Hepatocyte (in vitro differentiated cells): ENCODE data around the gene DIP2C. TPM values are rescaled to one million over a fixed set of nuclear protein-coding genes. Genes with fewer than 3 reads are reported as not detected.

Experiments
- DNase-seq: peaks from one replicate; pipeline ENCODE4 v3.0.0-alpha.2; 2016; ENCODE audit warnings: low spot score
- H2AFZ ChIP-seq: fragments of 200-600 bp; sonication (generic); 2 replicates; pipeline ENCODE4 v1.6.0; 2016; ENCODE audit warnings: antibody characterized with exemption, mild to moderate bottlenecking
- H3K27ac ChIP-seq: fragments of 200-600 bp; sonication (generic); 2 replicates; pipeline ENCODE4 v1.5.1; 2016; ENCODE audit warnings: mild to moderate bottlenecking
- H3K27me3 ChIP-seq: fragments of 200-600 bp; sonication (generic); 2 replicates; pipeline ENCODE4 v1.6.1; 2016
- H3K36me3 ChIP-seq: fragments of 200-600 bp; sonication (generic); replicated peaks from 2 replicates; pipeline ENCODE4 v1.5.1; 2016; ENCODE audit warnings: low read depth; ENCODE audit not compliant: insufficient read depth
- H3K4me1 ChIP-seq: fragments of 200-600 bp; sonication (generic); 2 replicates; pipeline ENCODE4 v1.5.1; 2016; ENCODE audit warnings: mild to moderate bottlenecking, moderate library complexity; ENCODE audit not compliant: insufficient read depth
- H3K4me2 ChIP-seq: fragments of 200-600 bp; sonication (generic); 2 replicates; pipeline ENCODE4 v1.6.0; 2016
- H3K4me3 ChIP-seq: fragments of 200-600 bp; sonication (generic); 2 replicates; pipeline ENCODE4 v1.5.1; 2016; ENCODE audit warnings: mild to moderate bottlenecking
- H3K79me2 ChIP-seq: fragments of 200-600 bp; sonication (generic); 2 replicates; pipeline ENCODE4 v1.6.0; 2017; ENCODE audit warnings: mild to moderate bottlenecking
- H3K9me2 ChIP-seq: fragments of 200-600 bp; sonication (generic); replicated peaks from 2 replicates; pipeline ENCODE4 v1.6.0; 2017; ENCODE audit warnings: mild to moderate bottlenecking; ENCODE audit not compliant: insufficient read depth
- H3K9me3 ChIP-seq: fragments of 200-600 bp; sonication (generic); 2 replicates; pipeline ENCODE4 v1.5.1; 2016; ENCODE audit warnings: low read depth, mild to moderate bottlenecking
- H4K20me1 ChIP-seq: fragments of 200-600 bp; sonication (generic); 2 replicates; pipeline ENCODE4 v1.6.0; 2016; ENCODE audit warnings: mild to moderate bottlenecking; ENCODE audit not compliant: insufficient read depth, poor library complexity, severe bottlenecking
- EZH2 ChIP-seq: fragments of 200-600 bp; sonication (generic); IDR thresholded peaks from 2 replicates; pipeline ENCODE4 v1.6.1; 2016; ENCODE audit warnings: antibody characterized with exemption, mild to moderate bottlenecking, borderline replicate concordance
- EZH2phosphoT487 ChIP-seq: fragments of 200-600 bp; sonication (generic); IDR thresholded peaks from one replicate; pipeline ENCODE4 v1.6.1; 2018; ENCODE audit warnings: antibody characterized with exemption, mild to moderate bottlenecking, low read depth, moderate library complexity; ENCODE audit not compliant: unreplicated experiment, severe bottlenecking
- WGBS: methylation state at CpG from one replicate; pipeline ENCODE4 v1.1.6; 2016; ENCODE audit warnings: low lambda C conversion rate; ENCODE audit errors: missing lambda C conversion rate; 5-methylcytosine and 5-hydroxymethylcytosine counted together
- polyA plus RNA-seq: library from polyadenylated mRNA; unstranded; fragments of >200 nt; fragmentation: Nextera tagmentation; extraction: Ambion mirVana; gene quantifications from 2 replicates; pipeline ENCODE4 v1.2.1, GENCODE V29; 2016
- total RNA-seq: library from RNA; depleted of rRNA; stranded (reverse); fragments of >200 nt; gene quantifications from 2 replicates; pipeline ENCODE4 v1.2.3, GENCODE V29; 2014
- TF ChIP-seq, protein P1 (sequence below): fragments of 200-600 bp; sonication (generic); IDR thresholded peaks from 2 replicates; pipeline ENCODE4 v1.5.1; 2016; ENCODE audit warnings: antibody characterized with exemption, mild to moderate bottlenecking; ENCODE audit not compliant: poor library complexity

Gene DIP2C
- total and polyA plus RNA-seq, 2 experiments from 2014 or later = 11.1 to 12.8 TPM

DNA sequence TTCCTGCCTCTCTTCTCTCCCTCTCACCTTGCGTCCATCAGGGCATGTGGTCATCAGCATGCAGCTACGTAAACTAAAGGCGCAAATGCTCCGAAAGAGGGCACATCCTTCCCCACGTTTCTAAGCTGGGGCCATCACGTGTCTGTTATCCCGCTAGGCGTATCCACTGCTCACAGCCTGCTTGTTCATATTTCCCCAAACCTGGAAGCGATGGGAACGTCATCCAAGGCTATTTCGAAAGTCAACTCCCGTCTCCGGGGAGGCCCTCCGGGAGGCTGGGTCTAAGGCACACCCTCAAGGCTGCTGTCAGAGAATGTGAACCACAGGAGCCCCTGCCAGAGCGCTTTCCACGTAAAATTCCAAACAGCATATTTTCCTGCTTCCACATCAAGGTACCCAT, 199.2 kb downstream of the DIP2C start:
- no peak overlapping the region for H3K4me2 ChIP-seq
- no peaks in the 10 kb centered on the region for H3K36me3 ChIP-seq
- H3K79me2 ChIP-seq = peaks cover 55% of the 10 kb centered on the region
- peaks cover 7% of the 10 kb centered on the region for H3K4me1 ChIP-seq
- no peaks in the 10 kb centered on the region for H3K9me3 ChIP-seq
- H3K9me2 ChIP-seq = no peaks in the 10 kb centered on the region
- H3K27ac ChIP-seq = no peak overlapping the region
- no peak for DNase-seq
- H2AFZ ChIP-seq = no peak overlapping the region
- no peaks in the 10 kb centered on the region for H3K27me3 ChIP-seq
- 86% methylated on average over 16 of the region's 16 CpGs for WGBS
- peaks cover 30% of the 10 kb centered on the region for H4K20me1 ChIP-seq
- no peak overlapping the region for H3K4me3 ChIP-seq
- TF ChIP-seq, protein P1, sequence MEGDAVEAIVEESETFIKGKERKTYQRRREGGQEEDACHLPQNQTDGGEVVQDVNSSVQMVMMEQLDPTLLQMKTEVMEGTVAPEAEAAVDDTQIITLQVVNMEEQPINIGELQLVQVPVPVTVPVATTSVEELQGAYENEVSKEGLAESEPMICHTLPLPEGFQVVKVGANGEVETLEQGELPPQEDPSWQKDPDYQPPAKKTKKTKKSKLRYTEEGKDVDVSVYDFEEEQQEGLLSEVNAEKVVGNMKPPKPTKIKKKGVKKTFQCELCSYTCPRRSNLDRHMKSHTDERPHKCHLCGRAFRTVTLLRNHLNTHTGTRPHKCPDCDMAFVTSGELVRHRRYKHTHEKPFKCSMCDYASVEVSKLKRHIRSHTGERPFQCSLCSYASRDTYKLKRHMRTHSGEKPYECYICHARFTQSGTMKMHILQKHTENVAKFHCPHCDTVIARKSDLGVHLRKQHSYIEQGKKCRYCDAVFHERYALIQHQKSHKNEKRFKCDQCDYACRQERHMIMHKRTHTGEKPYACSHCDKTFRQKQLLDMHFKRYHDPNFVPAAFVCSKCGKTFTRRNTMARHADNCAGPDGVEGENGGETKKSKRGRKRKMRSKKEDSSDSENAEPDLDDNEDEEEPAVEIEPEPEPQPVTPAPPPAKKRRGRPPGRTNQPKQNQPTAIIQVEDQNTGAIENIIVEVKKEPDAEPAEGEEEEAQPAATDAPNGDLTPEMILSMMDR = no peak
- no peak for TF ChIP-seq EZH2phosphoT487
- TF ChIP-seq EZH2 = no peak

DNA sequence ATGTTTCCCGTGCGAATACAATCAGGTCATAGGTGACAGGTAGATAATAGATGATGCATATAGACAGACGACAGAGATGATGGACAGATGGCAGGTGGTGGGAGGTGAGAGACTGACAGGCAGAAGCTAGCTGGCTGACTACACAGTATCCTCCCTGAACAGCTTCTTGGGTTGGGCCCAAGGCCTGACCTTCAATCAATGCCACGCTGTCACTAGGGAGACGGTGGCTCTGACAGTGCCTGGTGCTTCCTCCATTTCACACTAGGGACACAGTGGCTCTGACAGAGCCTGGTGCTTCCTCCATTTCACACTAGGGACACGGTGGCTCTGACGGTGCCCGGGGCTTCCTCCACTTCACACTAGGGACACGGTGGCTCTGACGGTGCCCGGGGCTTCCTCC, 200.1 kb downstream of the DIP2C start:
- Histone ChIP-seq H3K36me3 (no peaks in the 10 kb centered on the region), H3K79me2 (peaks cover 45% of the 10 kb centered on the region), H3K27me3 (no peaks in the 10 kb centered on the region), H2AFZ (no peak overlapping the region), H3K9me2 (no peaks in the 10 kb centered on the region), H3K27ac (no peak overlapping the region), H3K4me2 (no peak overlapping the region), H3K9me3 (no peaks in the 10 kb centered on the region), H3K4me1 (peaks cover 7% of the 10 kb centered on the region), H4K20me1 (peaks cover 26% of the 10 kb centered on the region), H3K4me3 (no peak overlapping the region)
- DNase-seq = no peak
- TF ChIP-seq, protein P1 = no peak
- TF ChIP-seq EZH2 (no peak), EZH2phosphoT487 (no peak)
- WGBS = 96% methylated on average over 9 of the region's 11 CpGs

DNA sequence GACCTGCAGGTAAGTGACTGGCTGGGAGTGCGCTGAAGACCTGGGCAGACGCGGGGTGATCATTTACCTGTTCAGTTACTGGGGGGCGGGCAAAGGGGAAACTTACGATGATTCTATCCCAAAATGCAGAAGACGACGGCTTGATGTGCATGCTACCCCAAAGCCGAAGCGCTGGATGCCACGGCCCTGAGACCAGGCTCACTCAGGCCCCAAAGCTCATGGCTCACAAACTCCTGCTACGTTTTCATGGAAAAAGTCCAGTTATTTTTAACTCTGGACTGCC, 200.6 kb downstream of the DIP2C start:
- peaks cover 42% of the 10 kb centered on the region for H3K79me2 ChIP-seq

More for the DNA sequence above, 200.6 kb downstream of the DIP2C start:
- Histone ChIP-seq H3K9me3 (no peaks in the 10 kb centered on the region), H3K4me3 (no peak overlapping the region), H3K27ac (no peak overlapping the region), H3K9me2 (no peaks in the 10 kb centered on the region), H3K27me3 (no peaks in the 10 kb centered on the region), H3K4me2 (no peak overlapping the region), H4K20me1 (peaks cover 22% of the 10 kb centered on the region), H3K4me1 (peaks cover 7% of the 10 kb centered on the region), H3K36me3 (no peaks in the 10 kb centered on the region), H2AFZ (no peak overlapping the region)
- DNase-seq = no peak
- whole genome bisulfite sequencing = 95% methylated on average over 11 of the region's 11 CpGs
- no peak for TF ChIP-seq EZH2
- TF ChIP-seq, protein P1 = no peak
- TF ChIP-seq EZH2phosphoT487 = no peak
